Measurements from ENCODE around the gene SKI.
"Not testable (repeated sequence)": the region's sequence is repeated elsewhere in the genome, so short reads cannot be mapped to it uniquely, and the experiment has no call there.

SKI gene

DNA sequence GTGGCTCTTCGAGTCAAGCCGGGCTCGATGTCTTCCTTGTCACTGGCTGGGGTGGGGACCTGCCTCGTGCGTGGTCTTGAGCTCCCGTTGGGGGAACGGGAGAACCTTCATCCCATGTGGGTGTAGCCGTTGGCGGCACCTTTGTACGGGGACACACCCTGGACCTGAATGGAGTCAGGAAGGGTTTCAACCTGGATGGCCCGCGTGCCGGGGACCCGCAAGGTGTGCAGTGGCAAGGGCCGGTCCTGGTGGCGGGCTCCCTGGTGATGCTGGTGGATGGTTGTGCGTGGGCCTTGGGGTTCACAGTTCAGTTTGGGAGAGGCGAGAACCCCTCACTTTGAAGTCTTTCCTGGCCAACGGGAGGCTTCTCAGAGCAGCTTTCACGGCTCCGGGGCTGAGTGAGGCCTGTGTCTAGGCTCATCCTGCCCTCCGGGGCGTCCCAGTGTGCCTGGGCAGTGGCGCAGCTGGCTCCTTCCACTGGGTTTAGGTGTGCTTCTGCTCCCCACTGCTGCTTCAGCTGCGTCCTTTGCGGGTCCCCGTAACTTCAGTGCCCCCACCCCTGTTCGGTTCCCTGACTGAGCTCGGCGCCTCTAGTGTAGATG lies 11.4 kb downstream of the SKI start:
- in situ Hi-C loops (cut with HindIII; ENCODE audit: low pct_ligation_motif_present, low sequenced_read_pairs), result no loop called here
- DNase-seq, result no peak
- TF ChIP-seq, protein P1, sequence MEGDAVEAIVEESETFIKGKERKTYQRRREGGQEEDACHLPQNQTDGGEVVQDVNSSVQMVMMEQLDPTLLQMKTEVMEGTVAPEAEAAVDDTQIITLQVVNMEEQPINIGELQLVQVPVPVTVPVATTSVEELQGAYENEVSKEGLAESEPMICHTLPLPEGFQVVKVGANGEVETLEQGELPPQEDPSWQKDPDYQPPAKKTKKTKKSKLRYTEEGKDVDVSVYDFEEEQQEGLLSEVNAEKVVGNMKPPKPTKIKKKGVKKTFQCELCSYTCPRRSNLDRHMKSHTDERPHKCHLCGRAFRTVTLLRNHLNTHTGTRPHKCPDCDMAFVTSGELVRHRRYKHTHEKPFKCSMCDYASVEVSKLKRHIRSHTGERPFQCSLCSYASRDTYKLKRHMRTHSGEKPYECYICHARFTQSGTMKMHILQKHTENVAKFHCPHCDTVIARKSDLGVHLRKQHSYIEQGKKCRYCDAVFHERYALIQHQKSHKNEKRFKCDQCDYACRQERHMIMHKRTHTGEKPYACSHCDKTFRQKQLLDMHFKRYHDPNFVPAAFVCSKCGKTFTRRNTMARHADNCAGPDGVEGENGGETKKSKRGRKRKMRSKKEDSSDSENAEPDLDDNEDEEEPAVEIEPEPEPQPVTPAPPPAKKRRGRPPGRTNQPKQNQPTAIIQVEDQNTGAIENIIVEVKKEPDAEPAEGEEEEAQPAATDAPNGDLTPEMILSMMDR (IDR thresholded peaks at IDR 0.05; ENCODE audit: low read depth, low read length, missing control alignments), result no peak
- H3K27me3 ChIP-seq (replicated peaks), result no peaks in the 10 kb centered on the region
- no peak overlapping the region for H3K27ac ChIP-seq
- peaks cover 7% of the 10 kb centered on the region for H3K36me3 ChIP-seq (replicated peaks)
- no peak overlapping the region for H3K4me3 ChIP-seq (ENCODE audit: low read depth, low read length)

DNA sequence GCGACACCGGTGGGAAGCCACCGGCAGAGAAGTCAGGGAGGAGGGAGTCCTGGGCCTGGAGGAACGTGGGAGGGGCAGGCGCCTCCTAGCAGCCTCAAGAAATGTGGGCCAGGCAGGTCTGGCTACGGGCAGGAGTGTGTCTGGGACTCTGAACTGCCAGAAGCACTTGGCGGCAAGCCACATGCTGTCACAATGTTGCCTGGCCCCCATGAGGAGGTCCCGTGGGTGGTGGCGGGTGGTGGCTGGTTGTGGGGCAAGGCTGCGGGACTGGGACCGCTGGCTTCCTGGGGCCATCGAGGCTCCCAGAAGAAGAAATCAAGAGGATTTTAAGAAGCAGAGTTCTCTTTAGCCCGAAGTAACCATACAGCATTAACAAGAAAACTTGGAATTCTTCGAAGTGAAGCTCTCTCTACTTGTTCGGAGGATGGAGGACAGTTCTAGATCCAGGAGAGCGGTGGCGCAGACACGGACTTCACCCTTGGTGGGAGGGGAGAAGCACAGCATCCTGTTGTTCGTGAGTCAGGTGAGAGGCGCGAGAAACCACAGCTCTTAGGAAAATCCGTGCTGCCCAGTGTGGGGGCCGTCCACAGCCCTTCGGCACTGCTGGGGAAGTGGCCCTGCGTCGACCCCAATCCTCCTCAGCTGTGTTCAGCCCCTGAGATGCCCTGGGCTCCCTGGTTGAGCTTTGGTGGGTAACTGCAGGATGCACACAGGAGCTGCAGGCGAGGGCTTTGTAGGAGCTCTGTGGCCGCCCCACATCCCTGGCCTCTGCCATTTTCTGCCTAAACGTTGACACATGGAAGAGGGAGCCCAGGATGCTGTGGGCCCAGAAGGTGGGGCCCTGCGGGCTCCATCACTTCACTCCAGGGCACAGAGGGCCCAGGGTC lies 12.4 kb downstream of the SKI start:
- H3K27me3 ChIP-seq (replicated peaks), result no peaks in the 10 kb centered on the region
- H3K4me3 ChIP-seq (ENCODE audit: low read depth, low read length), result no peak overlapping the region
- peaks cover 7% of the 10 kb centered on the region for H3K36me3 ChIP-seq (replicated peaks)
- in situ Hi-C loops (cut with HindIII; ENCODE audit: low pct_ligation_motif_present, low sequenced_read_pairs), result no loop called here
- H3K27ac ChIP-seq, result no peak overlapping the region
- DNase-seq, result no peak
- TF ChIP-seq, protein P1 (IDR thresholded peaks at IDR 0.05; ENCODE audit: low read depth, low read length, missing control alignments), result no peak

DNA sequence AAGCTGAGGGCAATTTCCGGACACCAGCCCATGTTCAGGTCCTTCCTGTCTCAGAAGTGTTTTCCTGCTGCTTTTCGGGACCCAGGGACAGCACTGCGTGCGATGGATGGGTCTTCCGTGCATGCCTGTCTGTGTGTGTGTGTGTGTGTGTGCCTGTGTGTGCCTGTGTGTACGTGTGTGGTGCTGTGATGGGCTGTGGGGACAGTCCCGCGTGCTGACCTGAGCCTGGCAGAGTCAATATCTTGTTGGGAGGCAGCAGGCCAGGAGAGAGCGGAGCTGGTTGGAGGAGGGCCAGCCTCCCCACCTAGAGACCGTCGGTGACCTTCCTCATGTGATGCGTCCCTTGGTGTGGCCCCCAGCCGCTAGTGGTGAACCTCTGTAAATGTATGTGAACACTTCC lies 13.7 kb downstream of the SKI start:
- H3K36me3 ChIP-seq (replicated peaks), result peaks cover 7% of the 10 kb centered on the region
- H3K27ac ChIP-seq, result no peak overlapping the region
- TF ChIP-seq, protein P1 (IDR thresholded peaks at IDR 0.05; ENCODE audit: low read depth, low read length, missing control alignments), result no peak
- DNase-seq, result no peak
- no peak overlapping the region for H3K4me3 ChIP-seq (ENCODE audit: low read depth, low read length)
- in situ Hi-C loops (cut with HindIII; ENCODE audit: low pct_ligation_motif_present, low sequenced_read_pairs), result no loop called here
- H3K27me3 ChIP-seq (replicated peaks), result no peaks in the 10 kb centered on the region

DNA sequence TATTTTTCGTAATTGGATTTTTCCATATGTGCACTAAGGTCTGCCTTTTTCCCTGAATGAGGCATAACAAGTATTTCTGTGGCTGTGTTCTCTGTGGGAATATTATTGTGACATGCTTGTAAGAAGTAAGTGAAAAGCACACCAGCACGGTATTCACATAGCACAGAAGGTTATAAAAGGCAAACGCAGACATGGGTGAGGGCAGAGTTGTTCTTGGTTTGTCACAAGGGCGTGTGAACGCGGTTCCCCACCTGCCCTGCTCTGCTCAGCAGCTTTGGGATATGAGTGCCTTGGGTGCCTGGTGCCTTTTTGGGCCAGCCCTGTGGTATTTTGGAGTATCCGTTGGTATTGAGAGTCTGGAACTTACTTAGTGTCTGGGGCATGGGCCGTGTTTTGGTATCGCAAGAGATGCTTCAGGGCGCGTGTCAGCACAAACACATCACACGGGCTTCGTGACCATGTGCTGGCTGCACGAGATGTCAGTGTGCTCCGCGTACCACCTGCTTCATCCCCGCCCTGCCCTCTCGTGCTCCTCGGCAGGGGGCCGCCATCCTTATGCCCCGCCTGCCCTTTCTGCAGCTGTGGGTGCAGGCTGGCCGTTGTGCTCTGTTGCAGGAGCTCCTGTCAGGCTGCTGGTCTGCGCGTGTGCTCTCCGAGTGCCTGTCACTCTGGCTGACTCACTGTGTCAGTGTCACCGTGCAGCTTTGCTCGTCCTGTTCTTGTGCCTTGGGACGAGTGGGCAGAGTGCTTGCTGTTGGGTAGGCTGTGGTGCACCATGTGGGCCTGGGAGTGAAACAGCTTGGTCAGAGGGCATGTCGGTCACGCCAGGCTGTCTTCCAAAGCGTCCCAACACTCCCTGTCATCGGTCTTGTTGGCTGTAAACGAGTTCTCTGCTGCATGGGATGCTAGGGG lies 15.0 kb downstream of the SKI start:
- DNase-seq, result no peak
- H3K4me3 ChIP-seq (ENCODE audit: low read depth, low read length), result no peak overlapping the region
- TF ChIP-seq, protein P1 (IDR thresholded peaks at IDR 0.05; ENCODE audit: low read depth, low read length, missing control alignments), result no peak
- no peaks in the 10 kb centered on the region for H3K27me3 ChIP-seq (replicated peaks)
- peaks cover 7% of the 10 kb centered on the region for H3K36me3 ChIP-seq (replicated peaks)
- H3K27ac ChIP-seq, result no peak overlapping the region
- in situ Hi-C loops (cut with HindIII; ENCODE audit: low pct_ligation_motif_present, low sequenced_read_pairs), result no loop called here

DNA sequence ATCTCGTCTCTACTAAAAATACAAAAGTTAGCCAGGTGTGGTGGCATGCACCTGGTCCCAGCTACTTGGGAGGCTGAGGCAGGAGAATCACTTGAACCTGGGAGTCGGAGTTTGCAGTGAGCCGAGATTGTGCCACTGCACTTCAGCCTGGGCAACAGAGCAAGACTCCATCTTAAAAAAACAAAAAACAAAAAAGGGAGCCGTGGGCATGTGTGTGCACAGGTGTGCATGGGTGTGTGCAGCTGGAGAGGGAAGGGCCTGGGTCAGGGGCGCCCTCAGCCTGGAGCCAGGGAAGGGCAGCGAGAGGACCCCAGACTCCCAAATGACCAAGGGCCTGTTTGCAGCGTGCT lies 18.9 kb downstream of the SKI start:
- DNase-seq; H3K36me3 ChIP-seq (replicated peaks); in situ Hi-C loops (cut with HindIII; ENCODE audit: low pct_ligation_motif_present, low sequenced_read_pairs); H3K27ac ChIP-seq; H3K27me3 ChIP-seq (replicated peaks); H3K4me3 ChIP-seq (ENCODE audit: low read depth, low read length): not testable (repeated sequence)

DNA sequence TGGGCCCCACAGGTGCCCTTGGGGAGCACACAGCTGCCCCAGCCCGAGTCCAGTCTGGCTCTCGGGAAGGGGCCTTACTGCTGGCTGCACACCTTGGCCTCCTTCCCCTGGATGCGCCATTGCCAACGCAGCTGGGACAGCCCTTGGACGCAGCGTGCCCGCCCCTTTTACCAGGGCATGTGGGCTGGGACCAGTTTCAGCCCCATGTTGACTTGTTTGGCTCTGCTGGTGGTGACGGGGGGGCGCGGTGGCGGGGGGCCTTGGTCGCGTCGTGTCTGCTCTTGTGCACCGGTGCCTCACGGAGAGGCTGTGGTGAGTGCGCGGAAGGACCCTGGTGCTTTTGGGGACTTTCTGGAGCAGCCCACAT lies 19.6 kb downstream of the SKI start:
- no peak for DNase-seq
- Histone ChIP-seq H3K36me3 (replicated peaks) (no peaks in the 10 kb centered on the region), H3K27me3 (replicated peaks) (no peaks in the 10 kb centered on the region), H3K4me3 (ENCODE audit: low read depth, low read length) (no peak overlapping the region), H3K27ac (no peak overlapping the region)
- in situ Hi-C loops (cut with HindIII; ENCODE audit: low pct_ligation_motif_present, low sequenced_read_pairs), result no loop called here
- TF ChIP-seq, protein P1 (IDR thresholded peaks at IDR 0.05; ENCODE audit: low read depth, low read length, missing control alignments), result no peak
